ENCODE data around the gene NACC2.

- TF ChIP-seq POLR2A (IDR thresholded peaks at IDR 0.05; ENCODE audit: control extremely low read depth in 1 of 2, low read depth in 2 of 2, low read length in 2 of 2) (no peak), RAD21 (IDR thresholded peaks at IDR 0.05 in 1 of 2, conservative IDR thresholded peaks at IDR 0.05 in 1 of 2; ENCODE audit: low read depth in 2 of 2, low read length in 2 of 2) (no peak), EZH2 (IDR thresholded peaks at IDR 0.05; ENCODE audit: low read depth, low read length, severe bottlenecking) (no peak), JUND (IDR thresholded peaks at IDR 0.05; ENCODE audit: low read length) (no peak), NRF1 (IDR thresholded peaks at IDR 0.05; ENCODE audit: low read depth, low read length) (no peak), CTCF (IDR thresholded peaks at IDR 0.05; ENCODE audit: control extremely low read depth in 1 of 3, insufficient read depth in 1 of 3, low read depth in 1 of 3, low read length in 3 of 3) (no peak), GABPA (IDR thresholded peaks at IDR 0.05; ENCODE audit: borderline replicate concordance, insufficient read depth, low read length) (no peak), CEBPB (IDR thresholded peaks at IDR 0.05; ENCODE audit: low read depth, low read length) (no peak)
Measured at GRCh38 chr9:136084063-136084944, 10.8 kb downstream of the NACC2 start.
